ENCODE measurements around the gene OR1G1.
"Not testable (repeated sequence)": the region's sequence is repeated elsewhere in the genome, so short reads cannot be mapped to it uniquely, and the experiment has no call there.

OR1G1 gene

GRCh38 chr17:3127451-3127850 is at the start of gene OR1G1:
TSS of gene OR1G1 (minus strand) at chr17:3127551. CDS start at chr17:3127551, 0 bp downstream.
- H3K4me1 ChIP-seq (ENCODE audit: control insufficient read depth in 1 of 2, insufficient read depth in 2 of 2, low read length in 2 of 2): no peaks in the 10 kb centered on the region
- H3K36me3 ChIP-seq (ENCODE audit: control insufficient read depth in 1 of 2, insufficient read depth in 2 of 2, low read length in 2 of 2): no peaks in the 10 kb centered on the region

GRCh38 chr17:3167574-3167973 is 40.2 kb upstream of the OR1G1 start:
- Histone ChIP-seq H3K9me3 (ENCODE audit: control insufficient read depth in 1 of 2, low read length in 2 of 2) (peaks cover 0 to 3% of the 10 kb centered on the region in 2 donors), H3K27me3 (ENCODE audit: control insufficient read depth in 1 of 2, insufficient read depth in 2 of 2, low read length in 2 of 2) (peaks cover 0 to 3% of the 10 kb centered on the region in 2 donors), H3K4me1 (ENCODE audit: control insufficient read depth in 1 of 2, insufficient read depth in 2 of 2, low read length in 2 of 2) (no peaks in the 10 kb centered on the region), H3K36me3 (ENCODE audit: control insufficient read depth in 1 of 2, insufficient read depth in 2 of 2, low read length in 2 of 2) (no peaks in the 10 kb centered on the region), H3K9ac (ENCODE audit: low read depth in 1 of 2, low read length in 2 of 2) (no peak overlapping the region), H3K4me3 (ENCODE audit: low read depth in 1 of 2, low read length in 2 of 2) (no peak overlapping the region), H3K27ac (ENCODE audit: low read depth, low read length) (no peak overlapping the region)

More at GRCh38 chr17:3127451-3127850, at the start of gene OR1G1:
- Histone ChIP-seq H3K27ac (ENCODE audit: low read depth, low read length) (no peak within 1 kb of the TSS), H3K27me3 (ENCODE audit: control insufficient read depth in 1 of 2, insufficient read depth in 2 of 2, low read length in 2 of 2) (no peaks in the 10 kb centered on the region), H3K9ac (ENCODE audit: low read depth in 1 of 2, low read length in 2 of 2) (no peak within 1 kb of the TSS), H3K4me3 (ENCODE audit: low read depth in 1 of 2, low read length in 2 of 2) (no peak within 1 kb of the TSS), H3K9me3 (ENCODE audit: control insufficient read depth in 1 of 2, low read length in 2 of 2) (no peaks in the 10 kb centered on the region)

GRCh38 chr17:3157218-3157617 is 29.9 kb upstream of the OR1G1 start:
- H3K27ac ChIP-seq (ENCODE audit: low read depth, low read length): no peak overlapping the region

GRCh38 chr17:3137494-3137893 is 10.1 kb upstream of the OR1G1 start:
- H3K9ac ChIP-seq (ENCODE audit: low read depth in 1 of 2, low read length in 2 of 2); H3K27ac ChIP-seq (ENCODE audit: low read depth, low read length); H3K9me3 ChIP-seq (ENCODE audit: control insufficient read depth in 1 of 2, low read length in 2 of 2); H3K36me3 ChIP-seq (ENCODE audit: control insufficient read depth in 1 of 2, insufficient read depth in 2 of 2, low read length in 2 of 2); H3K4me3 ChIP-seq (ENCODE audit: low read depth in 1 of 2, low read length in 2 of 2); H3K27me3 ChIP-seq (ENCODE audit: control insufficient read depth in 1 of 2, insufficient read depth in 2 of 2, low read length in 2 of 2); H3K4me1 ChIP-seq (ENCODE audit: control insufficient read depth in 1 of 2, insufficient read depth in 2 of 2, low read length in 2 of 2): not testable (repeated sequence)

More at GRCh38 chr17:3157218-3157617, 29.9 kb upstream of the OR1G1 start:
- no peaks in the 10 kb centered on the region for H3K9me3 ChIP-seq (ENCODE audit: control insufficient read depth in 1 of 2, low read length in 2 of 2)
- H3K27me3 ChIP-seq (ENCODE audit: control insufficient read depth in 1 of 2, insufficient read depth in 2 of 2, low read length in 2 of 2): peaks cover 0 to 5% of the 10 kb centered on the region in 2 donors
- H3K4me1 ChIP-seq (ENCODE audit: control insufficient read depth in 1 of 2, insufficient read depth in 2 of 2, low read length in 2 of 2): no peaks in the 10 kb centered on the region
- H3K9ac ChIP-seq (ENCODE audit: low read depth in 1 of 2, low read length in 2 of 2): no peak overlapping the region
- no peak overlapping the region for H3K4me3 ChIP-seq (ENCODE audit: low read depth in 1 of 2, low read length in 2 of 2)
- no peaks in the 10 kb centered on the region for H3K36me3 ChIP-seq (ENCODE audit: control insufficient read depth in 1 of 2, insufficient read depth in 2 of 2, low read length in 2 of 2)

GRCh38 chr17:3104322-3104721 is 23.0 kb downstream of the OR1G1 start, which contains the start of gene OR1D2:
TSS of gene OR1D2 (minus strand) at chr17:3104422. CDS start at chr17:3092996, 11,426 bp downstream.
- Histone ChIP-seq H3K36me3 (ENCODE audit: control insufficient read depth in 1 of 2, insufficient read depth in 2 of 2, low read length in 2 of 2) (no peaks in the 10 kb centered on the region), H3K9ac (ENCODE audit: low read depth in 1 of 2, low read length in 2 of 2) (no peak within 1 kb of the TSS), H3K9me3 (ENCODE audit: control insufficient read depth in 1 of 2, low read length in 2 of 2) (peaks cover 0 to 7% of the 10 kb centered on the region in 2 donors), H3K27me3 (ENCODE audit: control insufficient read depth in 1 of 2, insufficient read depth in 2 of 2, low read length in 2 of 2) (no peaks in the 10 kb centered on the region), H3K27ac (ENCODE audit: low read depth, low read length) (no peak within 1 kb of the TSS), H3K4me1 (ENCODE audit: control insufficient read depth in 1 of 2, insufficient read depth in 2 of 2, low read length in 2 of 2) (no peaks in the 10 kb centered on the region), H3K4me3 (ENCODE audit: low read depth in 1 of 2, low read length in 2 of 2) (no peak within 1 kb of the TSS)
